Fibroblast of skin of scalp (primary cell): Measurements from ENCODE around the gene ANKRD28.
A peak's percentile ranks its signal among the peaks of the same experiment; 100 is the strongest.
"Not testable (repeated sequence)": the region's sequence is repeated elsewhere in the genome, so short reads cannot be mapped to it uniquely, and the experiment has no call there.

ENCODE experiments used
- DNase-seq: peaks from one replicate; pipeline ENCODE4 v3.0.0-alpha.2; 2013

The ANKRD28 gene

GRCh38 chr3:15769256-15769915 is 28.4 kb downstream of the ANKRD28 start:
- no peak for DNase-seq

GRCh38 chr3:15768421-15769255 is 29.1 kb downstream of the ANKRD28 start:
- peak; percentile 98 for DNase-seq

GRCh38 chr3:15766406-15766805 is 31.4 kb downstream of the ANKRD28 start:
- DNase-seq, result no peak

GRCh38 chr3:15758295-15758694 is 39.5 kb downstream of the ANKRD28 start:
- no peak for DNase-seq

DNA sequence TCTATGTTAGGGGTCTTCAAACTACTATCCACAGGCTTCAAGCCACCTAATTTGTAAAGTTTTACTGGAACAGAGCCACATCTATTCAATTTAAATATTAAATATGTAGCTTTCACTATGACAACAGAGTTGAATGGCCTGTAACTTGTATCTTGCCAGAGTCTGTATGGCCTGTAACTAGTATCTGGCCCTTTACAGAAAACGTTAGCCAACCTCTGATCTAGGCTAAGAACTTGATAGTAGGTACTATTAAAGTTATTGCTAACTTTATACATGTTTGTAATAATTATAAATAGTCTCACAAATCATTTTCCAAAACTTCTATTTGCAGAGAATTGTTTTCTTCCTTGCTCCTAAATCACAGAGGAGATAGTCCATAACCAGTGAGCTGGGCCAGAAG is 40.0 kb downstream of the ANKRD28 start:
- no peak for DNase-seq

DNA sequence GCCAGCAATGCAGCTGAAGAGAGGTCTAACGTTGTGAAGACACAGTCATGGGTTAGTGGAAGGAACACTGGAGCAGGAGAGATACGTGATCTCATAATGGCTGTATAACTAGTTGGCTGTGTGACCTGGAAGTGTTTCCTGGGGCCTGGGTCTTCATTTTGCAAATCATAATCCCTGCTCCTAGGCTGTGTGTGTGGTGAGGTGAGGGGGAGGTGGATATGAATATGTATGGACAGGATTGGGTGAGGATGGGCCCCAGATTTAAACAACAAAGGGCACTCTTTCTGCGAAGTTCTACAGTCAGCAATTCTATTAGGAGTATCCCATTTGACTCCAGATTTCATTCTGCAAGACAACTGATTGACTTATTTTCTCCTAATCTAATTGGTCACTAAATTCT is 41.3 kb downstream of the ANKRD28 start:
- DNase-seq, result no peak

DNA sequence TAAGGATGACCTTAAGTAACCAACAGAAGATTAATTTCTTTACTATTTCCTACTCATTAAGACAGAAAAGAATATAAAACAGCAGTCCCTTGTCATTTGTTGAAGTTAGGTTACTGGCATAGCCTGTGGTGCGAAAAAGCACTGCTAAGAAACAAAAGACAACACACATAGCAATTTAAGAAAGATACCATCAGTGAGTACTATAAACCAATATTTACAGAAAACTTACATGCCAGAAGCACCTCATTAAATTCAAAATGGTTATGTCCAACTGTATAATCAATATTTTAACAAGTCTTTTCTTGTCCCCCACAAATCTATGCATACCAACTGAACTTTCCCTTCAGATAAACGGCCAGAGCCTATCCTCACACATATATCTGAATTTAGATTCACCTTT is 42.0 kb downstream of the ANKRD28 start:
- no peak for DNase-seq

DNA sequence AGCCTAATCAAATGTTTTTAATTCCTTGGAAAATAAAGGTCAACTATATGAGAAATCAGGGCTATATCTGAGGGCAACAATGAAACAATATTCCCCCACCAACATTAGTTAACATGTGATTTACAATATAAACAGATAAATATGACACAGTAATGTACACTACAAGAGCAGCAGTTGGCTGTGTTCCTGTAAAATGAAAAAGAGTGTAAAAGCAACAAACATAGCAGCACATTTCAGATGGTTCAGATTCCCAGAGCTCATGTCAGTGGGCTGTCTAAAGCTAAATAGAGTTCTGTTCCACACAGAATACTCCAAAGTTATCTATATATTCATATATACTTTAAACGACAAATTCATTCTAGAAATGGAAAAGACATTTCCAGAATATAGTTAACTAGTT is 42.6 kb downstream of the ANKRD28 start:
- DNase-seq, result peak; percentile 53

DNA sequence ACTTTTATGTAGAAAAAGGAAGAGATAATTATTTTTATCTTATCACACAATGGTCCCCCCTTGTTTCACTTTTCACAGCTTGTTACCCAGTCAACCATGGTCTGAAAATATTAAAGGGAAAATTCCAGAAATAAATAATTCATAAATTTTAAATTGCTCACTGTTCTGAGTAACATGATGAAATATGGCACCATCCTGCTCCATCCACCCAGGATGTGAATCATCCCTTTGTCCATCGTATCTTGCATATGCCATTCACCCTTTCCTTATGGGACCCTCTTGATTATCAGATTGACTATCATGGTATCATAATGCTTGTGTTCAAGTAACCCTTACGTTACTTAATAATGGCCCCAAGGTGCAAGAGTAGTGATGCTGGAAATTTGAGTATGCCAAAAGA is 43.7 kb downstream of the ANKRD28 start:
- DNase-seq, result peak; percentile 71

DNA sequence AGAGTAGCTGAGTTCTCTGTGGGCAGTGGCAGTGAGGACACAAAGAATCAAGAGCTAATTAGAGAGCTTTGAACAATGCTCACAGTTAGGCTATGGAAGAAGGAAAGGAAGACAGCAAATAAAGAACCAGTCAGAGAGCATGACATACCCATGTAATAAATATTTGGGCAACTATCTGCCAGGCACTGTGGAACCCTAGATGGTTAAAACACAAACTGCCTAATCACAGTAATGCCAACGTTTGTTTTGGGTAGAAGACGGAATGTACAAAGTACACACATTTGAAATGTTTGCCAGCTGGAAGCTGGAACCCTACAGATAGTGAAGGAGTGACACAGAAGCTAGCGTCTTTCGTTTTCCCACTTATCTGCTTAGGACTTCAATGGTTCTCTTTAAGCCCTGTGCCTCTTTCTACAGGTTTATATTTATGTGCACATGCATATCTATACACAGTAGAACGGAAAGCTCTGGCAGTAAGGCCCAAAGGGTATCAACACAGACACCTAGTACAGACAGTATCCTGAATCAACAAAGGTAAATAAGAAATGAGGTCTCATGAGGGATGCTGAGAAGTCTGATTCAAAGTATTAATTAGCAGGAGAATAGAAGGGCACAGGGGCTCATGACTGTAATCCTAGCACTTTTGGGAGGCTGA is 44.6 kb downstream of the ANKRD28 start:
- no peak for DNase-seq

DNA sequence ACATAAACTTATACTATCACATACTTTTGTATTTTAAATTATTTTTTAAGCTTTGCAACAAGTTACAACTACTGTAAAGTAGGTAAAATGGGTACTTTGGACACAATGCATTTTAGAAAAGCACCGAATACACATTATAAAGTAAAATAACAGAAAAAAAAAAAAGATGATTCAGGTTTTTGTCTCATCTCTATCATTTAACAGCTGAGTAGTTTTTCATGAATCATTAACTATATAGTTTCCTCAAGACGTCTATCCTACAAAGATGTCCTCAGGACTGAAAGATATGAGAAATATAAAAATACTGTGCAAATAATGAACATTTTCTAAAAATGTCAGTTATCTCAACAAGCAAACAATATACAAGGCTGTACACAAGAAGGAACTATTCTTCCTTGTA is 46.9 kb downstream of the ANKRD28 start:
- DNase-seq, result no peak

DNA sequence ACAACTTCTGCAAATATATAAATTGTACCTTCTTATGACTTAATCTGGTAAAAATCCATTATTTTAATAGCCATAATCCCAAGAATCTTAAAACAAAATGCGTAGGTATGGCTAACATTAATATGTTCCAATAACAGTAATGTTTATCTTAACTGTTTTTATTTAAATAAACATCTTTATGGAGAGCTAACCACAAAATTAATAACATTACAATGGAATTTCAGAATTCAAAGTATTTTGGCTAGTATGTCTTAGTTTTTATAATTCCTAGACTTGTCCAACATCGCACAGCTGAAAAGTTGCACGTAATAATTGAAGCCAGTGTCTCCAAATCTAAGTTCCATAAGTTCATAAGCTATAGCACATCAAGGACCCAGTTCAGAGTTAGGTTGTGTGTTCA is 47.6 kb downstream of the ANKRD28 start:
- peak; percentile 72 for DNase-seq

DNA sequence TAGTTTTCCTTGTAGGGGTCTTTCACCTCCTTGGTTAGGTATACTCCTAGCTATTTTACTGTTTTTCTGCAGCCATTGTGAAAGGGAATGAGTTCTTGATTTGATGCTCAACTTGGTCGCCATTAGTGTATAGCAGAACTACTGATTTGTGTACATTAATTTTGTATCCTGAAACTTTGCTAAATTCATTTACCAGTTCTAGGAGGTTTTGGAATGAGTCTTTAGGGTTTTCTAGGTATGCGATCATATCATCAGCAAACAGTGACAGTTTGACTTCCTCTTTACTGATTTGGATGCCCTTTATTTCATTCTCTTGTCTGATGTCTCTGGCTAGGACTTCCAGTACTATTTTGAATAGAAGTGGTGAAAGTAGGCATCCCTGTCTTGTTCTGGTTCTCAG is 51.9 kb downstream of the ANKRD28 start:
- DNase-seq, result not testable (repeated sequence)

GRCh38 chr3:15744176-15744575 is 53.6 kb downstream of the ANKRD28 start:
- DNase-seq, result no peak

DNA sequence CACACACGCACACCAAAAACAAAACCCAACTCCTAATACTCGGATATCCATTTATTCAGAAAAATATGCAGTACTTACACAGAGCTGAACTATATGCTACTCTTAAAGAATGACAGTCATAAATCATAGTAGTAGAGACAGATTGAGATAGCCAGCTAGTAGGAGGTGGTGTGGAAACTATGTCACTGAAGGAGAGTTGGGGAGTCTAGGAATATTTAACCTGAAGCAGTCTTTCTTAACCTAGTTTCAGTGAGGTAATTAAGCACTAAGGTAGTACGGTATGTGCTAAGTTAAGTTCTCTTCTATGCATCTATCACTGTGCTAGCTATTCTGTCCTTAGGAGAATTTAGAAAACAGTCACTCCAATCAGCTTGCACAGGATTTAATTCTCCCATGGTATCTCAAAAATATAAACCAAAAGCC is 54.2 kb downstream of the ANKRD28 start:
- no peak for DNase-seq

DNA sequence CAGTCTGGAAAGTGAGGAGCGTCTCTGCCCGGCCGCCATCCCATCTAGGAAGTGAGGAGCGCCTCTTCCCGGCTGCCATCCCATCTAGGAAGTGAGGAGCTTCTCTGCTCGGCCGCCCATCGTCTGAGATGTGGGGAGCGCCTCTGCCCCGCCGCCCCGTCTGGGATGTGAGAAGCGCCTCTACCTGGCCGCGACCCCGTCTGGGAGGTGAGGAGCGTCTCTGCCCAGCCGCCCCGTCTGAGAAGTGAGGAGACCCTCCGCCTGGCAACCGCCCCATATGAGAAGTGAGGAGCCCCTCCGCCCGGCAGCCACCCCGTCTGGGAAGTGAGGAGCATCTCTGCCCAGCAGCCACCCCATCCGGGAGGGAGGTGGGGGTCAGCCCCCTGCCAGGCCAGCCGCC is 55.5 kb downstream of the ANKRD28 start:
- not testable (repeated sequence) for DNase-seq

DNA sequence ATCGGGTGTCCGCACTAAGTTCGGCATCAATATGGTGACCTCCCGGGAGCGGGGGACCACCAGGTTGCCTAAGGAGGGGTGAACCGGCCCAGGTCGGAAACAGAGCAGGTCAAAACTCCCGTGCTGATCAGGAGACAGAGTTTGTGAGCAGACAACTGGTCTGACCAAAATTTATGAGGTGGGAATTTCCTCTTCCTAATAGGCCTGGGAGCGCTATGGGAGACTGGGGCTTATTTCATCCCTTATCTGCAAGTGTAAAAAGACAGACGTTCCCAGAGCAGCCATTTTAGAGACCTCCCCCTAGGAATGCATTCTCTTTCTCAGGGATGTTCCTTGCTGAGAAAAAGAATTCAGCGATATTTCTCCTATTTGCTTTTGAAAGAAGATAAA is 59.2 kb downstream of the ANKRD28 start:
- DNase-seq, result not testable (repeated sequence)

DNA sequence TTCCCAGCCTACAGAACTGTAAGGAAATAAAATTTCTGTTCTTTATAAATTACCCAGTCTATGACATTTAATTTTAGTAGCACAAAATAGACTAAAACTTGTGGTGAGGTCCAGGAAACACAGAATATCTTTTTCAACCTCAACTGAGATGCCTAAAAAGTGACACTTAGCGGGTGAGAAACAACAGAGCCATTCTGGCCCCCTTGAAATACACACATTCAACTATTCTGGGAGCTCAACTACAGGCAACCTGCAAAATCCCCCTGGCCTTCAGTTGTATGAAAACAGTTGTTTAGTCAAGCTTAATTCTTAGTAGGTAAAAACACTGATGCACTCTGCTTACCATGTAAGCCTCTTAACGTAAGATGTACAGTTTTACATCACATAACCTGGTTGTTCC is 66.8 kb downstream of the ANKRD28 start:
- DNase-seq, result no peak

DNA sequence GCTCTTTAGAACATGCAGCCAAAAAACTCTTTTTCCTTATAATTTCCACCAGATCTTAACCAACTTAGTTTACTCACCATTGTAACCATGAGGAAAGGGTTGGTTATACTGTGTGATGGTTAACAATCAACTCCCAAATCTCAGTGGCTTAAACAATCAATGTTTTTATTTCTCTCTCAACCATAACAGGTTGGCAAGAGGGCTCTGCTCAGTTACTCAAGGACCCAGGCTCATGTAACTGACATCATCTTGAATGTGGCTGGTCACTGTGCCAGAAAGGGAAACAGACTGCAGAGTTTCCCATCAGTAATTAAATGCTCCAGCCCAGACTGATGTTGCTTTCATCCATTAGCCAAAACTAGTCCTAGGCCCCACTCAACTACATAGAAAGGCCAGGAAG is 69.0 kb downstream of the ANKRD28 start:
- no peak for DNase-seq

GRCh38 chr3:15726881-15727280 is 70.9 kb downstream of the ANKRD28 start:
- no peak for DNase-seq

- peak; percentile 23 for DNase-seq
Measured at GRCh38 chr3:15726043-15726442, 71.7 kb downstream of the ANKRD28 start.

DNA sequence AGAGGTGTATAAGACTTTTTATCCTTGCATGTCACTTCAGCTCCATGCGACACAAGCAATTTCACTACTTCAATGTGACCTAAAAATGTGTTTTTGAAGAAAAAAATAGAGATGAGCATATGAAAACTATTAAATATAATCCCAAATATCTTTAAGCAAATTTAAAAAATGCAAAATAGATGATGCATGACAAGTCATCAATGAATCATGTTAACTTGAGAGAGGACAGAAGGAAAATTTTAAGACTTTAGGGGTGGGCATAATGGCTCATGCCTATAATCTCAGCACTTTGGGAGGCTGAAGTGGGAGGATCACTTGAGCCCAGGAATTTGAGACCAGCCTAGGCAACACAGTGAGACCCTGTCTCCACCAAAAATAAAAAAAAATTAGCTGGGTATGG is 73.3 kb downstream of the ANKRD28 start:
- peak; percentile 12 for DNase-seq

GRCh38 chr3:15723624-15723884 is 74.2 kb downstream of the ANKRD28 start:
- no peak for DNase-seq
